Loucy (cell line): ENCODE measurements around the gene PGLYRP1.

Experiments used
- H2AFZ ChIP-seq: fragments of 200-600 bp; sonication (generic); 2 replicates; pipeline ENCODE4 v1.6.0; 2016; ENCODE audit warnings: antibody characterized with exemption, mild to moderate bottlenecking, low read length, moderate library complexity
- H3F3A ChIP-seq: fragments of 200-600 bp; 2 replicates; pipeline ENCODE4 v1.6.0; 2016; ENCODE audit warnings: antibody characterized with exemption, low read depth, mild to moderate bottlenecking
- H3K27me3 ChIP-seq: fragments of 200-600 bp; sonication (generic); 2 replicates; pipeline ENCODE4 v1.6.1; 2014; ENCODE audit warnings: low read length, mild to moderate bottlenecking; ENCODE audit not compliant: insufficient read depth, poor library complexity, severe bottlenecking
- H3K36me3 ChIP-seq: fragments of 200-600 bp; sonication (generic); 2 replicates; pipeline ENCODE4 v1.6.1; 2016; ENCODE audit warnings: low read length; ENCODE audit not compliant: insufficient read depth
- H3K4me1 ChIP-seq: fragments of 200-600 bp; sonication (generic); 2 replicates; pipeline ENCODE4 v1.5.1; 2014; ENCODE audit warnings: low read length, mild to moderate bottlenecking; ENCODE audit not compliant: insufficient read depth, poor library complexity, severe bottlenecking
- H3K4me2 ChIP-seq: fragments of 200-600 bp; sonication (generic); 2 replicates; pipeline ENCODE4 v1.6.0; 2014; ENCODE audit warnings: antibody characterized with exemption, low read length, low read depth, mild to moderate bottlenecking; ENCODE audit not compliant: poor library complexity, severe bottlenecking
- H3K4me3 ChIP-seq: fragments of 200-600 bp; sonication (generic); 2 replicates; pipeline ENCODE4 v1.5.1; 2014; ENCODE audit warnings: low read length, mild to moderate bottlenecking, mixed read lengths; ENCODE audit not compliant: poor library complexity, severe bottlenecking
- H3K79me2 ChIP-seq: fragments of 200-600 bp; sonication (generic); 2 replicates; pipeline ENCODE4 v1.6.1; 2014; ENCODE audit warnings: low read length; ENCODE audit not compliant: insufficient read depth
- H3K9ac ChIP-seq: fragments of 200-600 bp; sonication (generic); 2 replicates; pipeline ENCODE4 v1.6.0; 2014; ENCODE audit warnings: mild to moderate bottlenecking, low read depth, low read length, moderate library complexity; ENCODE audit not compliant: poor library complexity, severe bottlenecking
- H3K9me2 ChIP-seq: fragments of 200-600 bp; sonication (generic); replicated peaks from 2 replicates; pipeline ENCODE4 v1.6.1; 2016; ENCODE audit warnings: low read depth, low read length, mixed read lengths
- H3K9me3 ChIP-seq: fragments of 200-600 bp; sonication (generic); 2 replicates; pipeline ENCODE4 v1.6.1; 2014; ENCODE audit warnings: mild to moderate bottlenecking, antibody characterized with exemption, low read length, low read depth; ENCODE audit not compliant: insufficient read depth
- H4K20me1 ChIP-seq: fragments of 200-600 bp; sonication (generic); 2 replicates; pipeline ENCODE4 v1.6.0; 2014; ENCODE audit warnings: antibody characterized with exemption, low read length, mild to moderate bottlenecking; ENCODE audit not compliant: insufficient read depth, poor library complexity, severe bottlenecking
- CTCF ChIP-seq: fragments of 200-600 bp; sonication (generic); conservative IDR thresholded peaks from 2 replicates; pipeline ENCODE4 v1.5.1; 2014; ENCODE audit warnings: mild to moderate bottlenecking, antibody characterized with exemption, low read length
- EZH2phosphoT487 ChIP-seq: fragments of 200-600 bp; IDR thresholded peaks from 2 replicates; pipeline ENCODE4 v1.6.1; 2018; ENCODE audit warnings: antibody characterized with exemption, mild to moderate bottlenecking, moderate library complexity, borderline replicate concordance

PGLYRP1 gene

GRCh38 chr19:45975306-45976070 is 47.4 kb downstream of the PGLYRP1 start:
- no peaks in the 10 kb centered on the region for H3K27me3 ChIP-seq
- TF ChIP-seq EZH2phosphoT487 (no peak), CTCF (no peak)

GRCh38 chr19:45973553-45974338 is 49.1 kb downstream of the PGLYRP1 start, which contains the start of gene NOVA2:
Gene NOVA2 (minus strand): TSS chr19:45973865. CDS start chr19:45973351, 514 bp downstream.
- Histone ChIP-seq H3K27me3 (no peaks in the 10 kb centered on the region), H3K79me2 (no peaks in the 10 kb centered on the region), H3K9me3 (no peaks in the 10 kb centered on the region), H3K4me3 (no peak within 1 kb of the TSS), H3F3A (no peaks in the 10 kb centered on the region), H3K4me1 (peaks cover 6% of the 10 kb centered on the region), H4K20me1 (no peaks in the 10 kb centered on the region), H3K36me3 (no peaks in the 10 kb centered on the region), H3K9ac (no peak within 1 kb of the TSS), H3K4me2 (no peak within 1 kb of the TSS), H3K9me2 (no peaks in the 10 kb centered on the region), H2AFZ (no peak within 1 kb of the TSS)
- no peak for TF ChIP-seq EZH2phosphoT487
- TF ChIP-seq CTCF: no peak

More at GRCh38 chr19:45975306-45976070, 47.4 kb downstream of the PGLYRP1 start:
- Histone ChIP-seq H3F3A (no peaks in the 10 kb centered on the region), H3K79me2 (no peaks in the 10 kb centered on the region), H3K4me2 (no peak overlapping the region), H3K9me3 (no peaks in the 10 kb centered on the region), H4K20me1 (no peaks in the 10 kb centered on the region), H3K36me3 (no peaks in the 10 kb centered on the region), H3K4me3 (no peak overlapping the region), H2AFZ (no peak overlapping the region), H3K9ac (no peak overlapping the region), H3K9me2 (no peaks in the 10 kb centered on the region), H3K4me1 (peaks cover 6% of the 10 kb centered on the region)

GRCh38 chr19:45972947-45973540 is 49.8 kb downstream of the PGLYRP1 start:
- Histone ChIP-seq H3K9me3 (no peaks in the 10 kb centered on the region), H3K4me2 (no peak overlapping the region), H3K79me2 (no peaks in the 10 kb centered on the region), H2AFZ (no peak overlapping the region), H3K36me3 (no peaks in the 10 kb centered on the region), H3K27me3 (no peaks in the 10 kb centered on the region), H3F3A (no peaks in the 10 kb centered on the region), H4K20me1 (no peaks in the 10 kb centered on the region), H3K9me2 (no peaks in the 10 kb centered on the region), H3K4me3 (no peak overlapping the region), H3K9ac (no peak overlapping the region), H3K4me1 (peaks cover 6% of the 10 kb centered on the region)
- TF ChIP-seq CTCF: no peak
- TF ChIP-seq EZH2phosphoT487: no peak
